Measurements from ENCODE around the gene CCDC12.

Gene CCDC12
- total RNA-seq = 27.0 to 36.4 (median 34.8) reads per million in 4 donors

GRCh38 chr3:46976326-46977190, at the start of gene CCDC12:
TSS of gene CCDC12 (minus strand) at chr3:46976745. CDS start at chr3:46976732, 13 bp downstream.
- DNase-seq = peak; percentile 86 to 98 (median 92)

- no peak for DNase-seq
Measured at GRCh38 chr3:47024932-47025331, 48.4 kb upstream of the CCDC12 start.

GRCh38 chr3:47022641-47023071, 46.1 kb upstream of the CCDC12 start:
- DNase-seq = no peak

GRCh38 chr3:47020311-47020710, 43.8 kb upstream of the CCDC12 start:
- DNase-seq = no peak

GRCh38 chr3:47019201-47019600, 42.7 kb upstream of the CCDC12 start:
- DNase-seq = peak in 1 of 5 donors; percentile 84

- no peak for DNase-seq
Measured at GRCh38 chr3:47018269-47018611, 41.7 kb upstream of the CCDC12 start.

GRCh38 chr3:47017504-47018268, 41.1 kb upstream of the CCDC12 start:
- no peak for DNase-seq

GRCh38 chr3:47016934-47017435, 40.4 kb upstream of the CCDC12 start:
- peak in 1 of 5 donors; percentile 66 for DNase-seq

- no peak for DNase-seq
Measured at GRCh38 chr3:47016086-47016933, 39.8 kb upstream of the CCDC12 start.

- no peak for DNase-seq
Measured at GRCh38 chr3:47015151-47015550, 38.6 kb upstream of the CCDC12 start.

GRCh38 chr3:47014036-47014435, 37.5 kb upstream of the CCDC12 start:
- DNase-seq = no peak

GRCh38 chr3:47013231-47013630, 36.7 kb upstream of the CCDC12 start:
- DNase-seq = no peak

- no peak for DNase-seq
Measured at GRCh38 chr3:47012342-47013230, 36.0 kb upstream of the CCDC12 start.

GRCh38 chr3:47011371-47011770, 34.8 kb upstream of the CCDC12 start:
- DNase-seq = no peak

- no peak for DNase-seq
Measured at GRCh38 chr3:47010910-47011309, 34.4 kb upstream of the CCDC12 start.

GRCh38 chr3:47010111-47010712, 33.7 kb upstream of the CCDC12 start:
- DNase-seq = no peak

GRCh38 chr3:47009225-47010110, 32.9 kb upstream of the CCDC12 start:
- peak; percentile 37 to 69 (median 58) for DNase-seq

- DNase-seq = no peak
Measured at GRCh38 chr3:47008851-47009224, 32.3 kb upstream of the CCDC12 start.

GRCh38 chr3:47008234-47008796, 31.8 kb upstream of the CCDC12 start:
- DNase-seq = no peak

All from T-helper 1 cell (primary cell).